Measurements from ENCODE around the gene IRF8.

GRCh38 chr16:85898521-85899442, at the start of gene IRF8:
- TF ChIP-seq CTCF (conservative IDR thresholded peaks at IDR 0.05 in 1 of 2, IDR thresholded peaks at IDR 0.05 in 1 of 2; ENCODE audit: low read depth in 1 of 2, low read length in 2 of 2) (no peak), EZH2 (IDR thresholded peaks at IDR 0.05; ENCODE audit: low read length, missing control alignments) (peak; percentile 95)
